CD8-positive, alpha-beta memory T cell (primary cell): ENCODE data around the gene RBMS3. TPM values are rescaled to one million over a fixed set of nuclear protein-coding genes. Genes with fewer than 3 reads are reported as not detected.

ENCODE experiments used
- CTCF ChIA-PET: fragments of 350-600 bp; sonication (Branson Sonifier 250); formaldehyde crosslinking; loops from one replicate; lab custom pipeline; 2021; ENCODE audit warnings: antibody characterized with exemption; lab: Charles Lee
- POLR2A ChIA-PET: fragments of 350-600 bp; sonication (Branson Sonifier 250); formaldehyde crosslinking; loops from one replicate; lab custom pipeline; 2021; ENCODE audit warnings: antibody characterized with exemption; lab: Charles Lee
- DNase-seq, 5 donors: peaks; one replicate each; pipeline versions ENCODE4 v3.0.0 to v3.0.0-alpha.2; 2020 to 2022; ENCODE audit warnings: mixed read lengths in 1 of 5
- H3K27ac ChIP-seq: one replicate; pipeline ENCODE4 v1.7.0; 2013; ENCODE audit warnings: low read depth, mild to moderate bottlenecking, low read length, moderate library complexity
- H3K27me3 ChIP-seq: 2 replicates; pipeline ENCODE4 v1.7.0; 2013; ENCODE audit warnings: low read length, mild to moderate bottlenecking; ENCODE audit not compliant: insufficient read depth, poor library complexity, severe bottlenecking
- H3K36me3 ChIP-seq: 2 replicates; pipeline ENCODE4 v1.7.0; 2013; ENCODE audit warnings: mild to moderate bottlenecking, low read length, moderate library complexity; ENCODE audit not compliant: insufficient read depth
- H3K4me1 ChIP-seq: 2 replicates; pipeline ENCODE4 v1.7.0; 2013; ENCODE audit warnings: mild to moderate bottlenecking, low read length, moderate library complexity; ENCODE audit not compliant: insufficient read depth
- H3K4me3 ChIP-seq: 2 replicates; pipeline ENCODE4 v1.7.0; 2013; ENCODE audit warnings: mild to moderate bottlenecking, low read length
- H3K9me3 ChIP-seq: 2 replicates; pipeline ENCODE4 v1.7.0; 2013; ENCODE audit warnings: mild to moderate bottlenecking, low read length
- H3K27ac Mint-ChIP-seq, 8 donors: one replicate each; pipeline ENCODE4 v1.8.0; 2020 to 2021; ENCODE audit warnings: mixed read lengths in 8 of 8, mild to moderate bottlenecking in 6 of 8, inconsistent platforms in 3 of 8, moderate library complexity in 3 of 8
- H3K27me3 Mint-ChIP-seq, 2 donors: one replicate each; pipeline ENCODE4 v1.8.0; 2020 to 2021; ENCODE audit warnings: mixed read lengths in 2 of 2, mild to moderate bottlenecking in 1 of 2, moderate library complexity in 1 of 2
- H3K36me3 Mint-ChIP-seq, 3 donors: one replicate each; pipeline ENCODE4 v1.8.0; 2020 to 2021; ENCODE audit warnings: mixed read lengths in 3 of 3, inconsistent platforms in 1 of 3, mild to moderate bottlenecking in 1 of 3
- H3K4me1 Mint-ChIP-seq, 3 donors: one replicate each; pipeline ENCODE4 v1.8.0; 2020 to 2021; ENCODE audit warnings: mixed read lengths in 3 of 3, inconsistent platforms in 1 of 3, mild to moderate bottlenecking in 1 of 3
- H3K4me3 Mint-ChIP-seq, 7 donors: one replicate each; pipeline ENCODE4 v1.8.0; 2020 to 2021; ENCODE audit warnings: mixed read lengths in 7 of 7, mild to moderate bottlenecking in 6 of 7, moderate library complexity in 4 of 7, inconsistent platforms in 2 of 7
- H3K9me3 Mint-ChIP-seq, 5 donors: one replicate each; pipeline ENCODE4 v1.8.0; 2020 to 2022; ENCODE audit warnings: mixed read lengths in 5 of 5, mild to moderate bottlenecking in 3 of 5, moderate library complexity in 2 of 5, inconsistent platforms in 1 of 5
- polyA plus RNA-seq: library from polyadenylated mRNA; unstranded; fragments of 300-500 nt; fragmentation: Illumina TruSeq; gene quantifications from one replicate; pipeline ENCODE4 v1.2.3, GENCODE V29; 2021
- total RNA-seq, 2 experiments: library from RNA; stranded (reverse); gene quantifications; one replicate each; pipeline ENCODE4 v1.2.3, GENCODE V29; 2021

Gene RBMS3
- total and polyA plus RNA-seq, 3 experiments from 2014 or later, result 0.21 to 0.33 (median 0.22) TPM

- no peaks in the 10 kb centered on the region for H3K9me3 Mint-ChIP-seq
- Histone ChIP-seq H3K27me3 (no peaks in the 10 kb centered on the region), H3K4me1 (no peaks in the 10 kb centered on the region), H3K4me3 (no peak overlapping the region), H3K27ac (no peak overlapping the region), H3K36me3 (no peaks in the 10 kb centered on the region), H3K9me3 (no peaks in the 10 kb centered on the region)
- no peak overlapping the region for H3K4me3 Mint-ChIP-seq
- H3K27me3 Mint-ChIP-seq, result peaks cover 0 to 4% of the 10 kb centered on the region in 2 donors
- no peak overlapping the region for H3K27ac Mint-ChIP-seq
- H3K36me3 Mint-ChIP-seq, result no peaks in the 10 kb centered on the region
- no peaks in the 10 kb centered on the region for H3K4me1 Mint-ChIP-seq
- DNase-seq, result no peak
- CTCF ChIA-PET, result no interaction called here
- POLR2A ChIA-PET, result no interaction called here
These were observed 622.7 kb downstream of the RBMS3 start for GRCh38 chr3:29903600-29903999.

- CTCF ChIA-PET, result no interaction called here
- Mint-ChIP-seq H3K27ac (no peak overlapping the region), H3K9me3 (no peaks in the 10 kb centered on the region), H3K27me3 (no peaks in the 10 kb centered on the region), H3K36me3 (no peaks in the 10 kb centered on the region), H3K4me3 (no peak overlapping the region), H3K4me1 (no peaks in the 10 kb centered on the region)
- Histone ChIP-seq H3K27ac (no peak overlapping the region), H3K27me3 (no peaks in the 10 kb centered on the region), H3K4me3 (no peak overlapping the region), H3K4me1 (no peaks in the 10 kb centered on the region), H3K9me3 (no peaks in the 10 kb centered on the region), H3K36me3 (no peaks in the 10 kb centered on the region)
- DNase-seq, result no peak
- POLR2A ChIA-PET, result no interaction called here
These were observed 626.0 kb downstream of the RBMS3 start for GRCh38 chr3:29906906-29907305.

GRCh38 chr3:29912600-29913288, 631.9 kb downstream of the RBMS3 start:
- no peak for DNase-seq
- no peaks in the 10 kb centered on the region for H3K36me3 ChIP-seq
- H3K4me3 Mint-ChIP-seq, result no peak overlapping the region
- peaks cover 0 to 2% of the 10 kb centered on the region in 2 donors for H3K27me3 Mint-ChIP-seq
- H3K4me1 Mint-ChIP-seq, result no peaks in the 10 kb centered on the region
- H3K27me3 ChIP-seq, result no peaks in the 10 kb centered on the region
- H3K27ac Mint-ChIP-seq, result no peak overlapping the region
- H3K9me3 ChIP-seq, result no peaks in the 10 kb centered on the region
- H3K4me1 ChIP-seq, result no peaks in the 10 kb centered on the region
- H3K9me3 Mint-ChIP-seq, result no peaks in the 10 kb centered on the region
- ChIA-PET POLR2A (no interaction called here), CTCF (no interaction called here)
- no peak overlapping the region for H3K4me3 ChIP-seq
- H3K36me3 Mint-ChIP-seq, result no peaks in the 10 kb centered on the region
- no peak overlapping the region for H3K27ac ChIP-seq

GRCh38 chr3:29914861-29915524, 634.1 kb downstream of the RBMS3 start:
- no peaks in the 10 kb centered on the region for H3K27me3 ChIP-seq
- H3K27ac ChIP-seq, result no peak overlapping the region
- H3K36me3 ChIP-seq, result no peaks in the 10 kb centered on the region
- no peaks in the 10 kb centered on the region for H3K4me1 ChIP-seq
- H3K4me1 Mint-ChIP-seq, result no peaks in the 10 kb centered on the region
- H3K9me3 ChIP-seq, result no peaks in the 10 kb centered on the region
- no peak overlapping the region for H3K4me3 ChIP-seq
- POLR2A ChIA-PET, result no interaction called here
- no peaks in the 10 kb centered on the region for H3K36me3 Mint-ChIP-seq
- peaks cover 0 to 2% of the 10 kb centered on the region in 2 donors for H3K27me3 Mint-ChIP-seq
- no peak for DNase-seq
- CTCF ChIA-PET, result no interaction called here
- no peak overlapping the region for H3K4me3 Mint-ChIP-seq
- no peak overlapping the region for H3K27ac Mint-ChIP-seq
- no peaks in the 10 kb centered on the region for H3K9me3 Mint-ChIP-seq

- no peaks in the 10 kb centered on the region for H3K36me3 Mint-ChIP-seq
- no peak for DNase-seq
- H3K4me3 Mint-ChIP-seq, result no peak overlapping the region
- peaks cover 0 to 2% of the 10 kb centered on the region in 2 donors for H3K27me3 Mint-ChIP-seq
- no peaks in the 10 kb centered on the region for H3K4me1 Mint-ChIP-seq
- Histone ChIP-seq H3K27ac (no peak overlapping the region), H3K9me3 (no peaks in the 10 kb centered on the region), H3K4me3 (no peak overlapping the region), H3K36me3 (no peaks in the 10 kb centered on the region), H3K27me3 (no peaks in the 10 kb centered on the region), H3K4me1 (no peaks in the 10 kb centered on the region)
- H3K9me3 Mint-ChIP-seq, result no peaks in the 10 kb centered on the region
- ChIA-PET CTCF (no interaction called here), POLR2A (no interaction called here)
- H3K27ac Mint-ChIP-seq, result no peak overlapping the region
These were observed 638.7 kb downstream of the RBMS3 start for GRCh38 chr3:29919571-29919970.

GRCh38 chr3:29922992-29923746, 642.3 kb downstream of the RBMS3 start:
- Histone ChIP-seq H3K36me3 (no peaks in the 10 kb centered on the region), H3K27ac (no peak overlapping the region), H3K9me3 (no peaks in the 10 kb centered on the region), H3K4me1 (no peaks in the 10 kb centered on the region), H3K27me3 (no peaks in the 10 kb centered on the region), H3K4me3 (no peak overlapping the region)
- H3K9me3 Mint-ChIP-seq, result peaks cover 0 to 2% (median 0%) of the 10 kb centered on the region in 5 donors
- H3K36me3 Mint-ChIP-seq, result no peaks in the 10 kb centered on the region
- no peak overlapping the region for H3K4me3 Mint-ChIP-seq
- H3K27ac Mint-ChIP-seq, result no peak overlapping the region
- POLR2A ChIA-PET, result no interaction called here
- H3K27me3 Mint-ChIP-seq, result no peaks in the 10 kb centered on the region
- DNase-seq, result no peak
- no peaks in the 10 kb centered on the region for H3K4me1 Mint-ChIP-seq
- CTCF ChIA-PET, result no interaction called here

- H3K27ac ChIP-seq, result no peak overlapping the region
- no peaks in the 10 kb centered on the region for H3K27me3 Mint-ChIP-seq
- no peaks in the 10 kb centered on the region for H3K27me3 ChIP-seq
- H3K9me3 ChIP-seq, result no peaks in the 10 kb centered on the region
- CTCF ChIA-PET, result no interaction called here
- H3K36me3 Mint-ChIP-seq, result no peaks in the 10 kb centered on the region
- H3K4me3 ChIP-seq, result no peak overlapping the region
- no peaks in the 10 kb centered on the region for H3K36me3 ChIP-seq
- POLR2A ChIA-PET, result no interaction called here
- no peak overlapping the region for H3K4me3 Mint-ChIP-seq
- no peaks in the 10 kb centered on the region for H3K4me1 ChIP-seq
- DNase-seq, result no peak
- H3K27ac Mint-ChIP-seq, result no peak overlapping the region
- H3K4me1 Mint-ChIP-seq, result no peaks in the 10 kb centered on the region
- H3K9me3 Mint-ChIP-seq, result peaks cover 0 to 2% (median 0%) of the 10 kb centered on the region in 5 donors
These were observed 644.1 kb downstream of the RBMS3 start for GRCh38 chr3:29924783-29925561.
